ENCODE results near the gene EPHA3. TPM values are rescaled to one million over a fixed set of nuclear protein-coding genes. Genes with fewer than 3 reads are reported as not detected.

EPHA3 gene
- total RNA-seq, 2 donors from 2014 or later = 3.5 to 10.2 TPM

GRCh38 chr3:89312141-89312540 is 204.7 kb downstream of the EPHA3 start:
- Histone ChIP-seq H3K4me3 (no peak overlapping the region), H3K27me3 (replicated peaks; ENCODE audit: insufficient read depth) (no peaks in the 10 kb centered on the region), H3K27ac (no peak overlapping the region), H3K4me1 (ENCODE audit: control insufficient read depth in 1 of 2, low read depth in 2 of 2) (peaks cover 0 to 3% of the 10 kb centered on the region in 2 donors), H3K9me3 (no peaks in the 10 kb centered on the region), H3K36me3 (no peaks in the 10 kb centered on the region)
- DNase-seq (ENCODE audit: low spot score) = no peak
- no peak for ATAC-seq (ENCODE audit: insufficient number of reproducible peaks, low FRiP score, low read depth)
- no peak for TF ChIP-seq CTCF (IDR thresholded peaks at IDR 0.05)

DNA sequence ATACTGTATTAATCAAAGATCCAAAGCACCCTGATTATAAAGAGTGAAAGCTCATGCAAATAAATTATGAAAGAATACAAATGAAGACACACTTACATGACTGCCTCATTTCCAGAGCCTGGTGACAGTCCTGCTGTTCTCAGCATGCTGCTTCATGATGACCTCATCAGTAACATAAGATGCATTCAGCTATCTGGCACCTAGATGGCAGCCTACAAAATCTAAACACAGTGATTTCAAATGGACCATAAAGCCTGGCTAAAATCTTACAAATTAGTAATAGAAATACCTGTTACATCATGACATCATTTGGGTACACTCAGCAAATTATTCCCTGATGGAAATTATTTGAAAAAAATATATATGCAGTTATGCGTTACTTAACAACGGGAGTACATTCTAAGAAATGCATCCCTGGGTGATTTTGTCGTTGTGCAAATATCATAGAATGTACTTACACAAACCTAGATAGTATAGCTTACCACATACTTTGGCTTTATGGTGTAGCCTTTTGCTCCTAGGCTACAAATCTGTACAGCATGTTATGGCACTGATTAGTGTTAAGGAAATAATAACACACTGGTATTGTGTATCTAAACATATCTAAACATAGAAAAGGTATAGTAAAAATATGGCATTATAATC is 207.2 kb downstream of the EPHA3 start:
- no peak for ATAC-seq (ENCODE audit: insufficient number of reproducible peaks, low FRiP score, low read depth)
- Histone ChIP-seq H3K4me3 (no peak overlapping the region), H3K4me1 (ENCODE audit: control insufficient read depth in 1 of 2, low read depth in 2 of 2) (peaks cover 0 to 3% of the 10 kb centered on the region in 2 donors), H3K27me3 (replicated peaks; ENCODE audit: insufficient read depth) (no peaks in the 10 kb centered on the region), H3K27ac (no peak overlapping the region), H3K9me3 (no peaks in the 10 kb centered on the region), H3K36me3 (no peaks in the 10 kb centered on the region)
- no peak for DNase-seq (ENCODE audit: low spot score)
- TF ChIP-seq CTCF (IDR thresholded peaks at IDR 0.05) = no peak

DNA sequence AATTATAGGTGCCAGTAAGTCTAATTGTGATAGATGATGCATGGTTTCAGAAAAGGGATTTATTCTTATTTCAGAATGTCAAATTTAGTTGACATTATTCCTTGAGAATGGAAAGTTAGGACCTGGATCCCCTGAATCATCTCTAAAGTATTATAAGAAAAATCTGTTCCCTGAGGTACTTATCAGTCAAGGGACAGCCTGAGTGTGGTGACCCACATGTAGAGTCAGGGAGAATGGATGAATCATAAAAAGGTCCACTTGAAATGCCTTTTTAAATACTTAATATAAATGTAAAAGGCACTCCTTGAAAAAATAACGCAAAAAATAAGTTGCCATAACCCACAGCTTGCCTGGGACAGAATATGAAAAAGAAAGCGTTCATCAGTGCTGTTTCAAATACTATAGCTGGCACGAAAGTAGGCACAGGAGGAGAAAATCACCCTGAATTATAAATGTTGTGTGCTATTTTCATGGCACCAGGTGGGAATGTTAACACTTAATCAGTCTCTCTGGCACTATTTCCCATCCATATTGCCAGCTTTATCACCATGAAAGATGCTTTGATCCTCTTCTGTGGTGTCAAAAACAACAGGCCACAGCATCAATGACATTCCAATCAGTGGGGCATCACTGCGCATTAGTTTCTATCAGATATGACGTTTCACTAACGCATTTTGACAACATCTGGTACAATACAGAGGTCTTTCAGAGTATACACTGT is 208.5 kb downstream of the EPHA3 start:
- DNase-seq (ENCODE audit: low spot score) (no peak), ATAC-seq (ENCODE audit: insufficient number of reproducible peaks, low FRiP score, low read depth) (no peak)
- Histone ChIP-seq H3K4me3 (no peak overlapping the region), H3K27me3 (replicated peaks; ENCODE audit: insufficient read depth) (no peaks in the 10 kb centered on the region), H3K36me3 (no peaks in the 10 kb centered on the region), H3K9me3 (no peaks in the 10 kb centered on the region), H3K4me1 (ENCODE audit: control insufficient read depth in 1 of 2, low read depth in 2 of 2) (peaks cover 0 to 3% of the 10 kb centered on the region in 2 donors), H3K27ac (no peak overlapping the region)
- no peak for TF ChIP-seq CTCF (IDR thresholded peaks at IDR 0.05)

DNA sequence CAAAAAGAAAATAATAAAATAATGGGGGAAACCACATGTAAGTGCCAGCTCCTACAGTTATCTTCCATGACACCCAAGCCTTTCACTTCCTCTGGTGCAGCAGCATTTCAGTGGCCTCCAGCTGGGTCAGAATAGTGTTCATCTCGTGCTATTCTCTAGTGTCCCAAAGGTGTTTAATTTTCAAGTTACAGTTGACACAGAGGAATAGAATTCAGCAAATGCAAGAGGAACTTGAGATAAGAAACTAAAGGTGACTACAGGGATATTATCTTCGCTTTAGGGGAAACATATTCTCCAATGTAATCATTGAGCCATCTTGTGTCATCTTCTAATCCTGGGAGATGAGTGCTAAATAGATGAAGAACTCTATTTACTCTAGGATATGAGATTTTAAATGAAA is 212.8 kb downstream of the EPHA3 start:
- no peaks in the 10 kb centered on the region for H3K27me3 ChIP-seq (replicated peaks; ENCODE audit: insufficient read depth)
- H3K9me3 ChIP-seq = no peaks in the 10 kb centered on the region
- DNase-seq (ENCODE audit: low spot score) (no peak), ATAC-seq (ENCODE audit: insufficient number of reproducible peaks, low FRiP score, low read depth) (no peak)
- no peak overlapping the region for H3K27ac ChIP-seq
- no peaks in the 10 kb centered on the region for H3K36me3 ChIP-seq
- no peak overlapping the region for H3K4me3 ChIP-seq
- no peaks in the 10 kb centered on the region for H3K4me1 ChIP-seq (ENCODE audit: control insufficient read depth in 1 of 2, low read depth in 2 of 2)
- no peak for TF ChIP-seq CTCF (IDR thresholded peaks at IDR 0.05)

GRCh38 chr3:89326997-89327396 is 219.6 kb downstream of the EPHA3 start:
- no peak for ATAC-seq (ENCODE audit: insufficient number of reproducible peaks, low FRiP score, low read depth)
- H3K4me1 ChIP-seq (ENCODE audit: control insufficient read depth in 1 of 2, low read depth in 2 of 2) = no peaks in the 10 kb centered on the region
- H3K36me3 ChIP-seq = no peaks in the 10 kb centered on the region
- no peaks in the 10 kb centered on the region for H3K9me3 ChIP-seq
- no peaks in the 10 kb centered on the region for H3K27me3 ChIP-seq (replicated peaks; ENCODE audit: insufficient read depth)
- H3K27ac ChIP-seq = no peak overlapping the region
- DNase-seq (ENCODE audit: low spot score) = no peak
- TF ChIP-seq CTCF (IDR thresholded peaks at IDR 0.05) = no peak
- H3K4me3 ChIP-seq = no peak overlapping the region

Measured in thoracic aorta (tissue), 2 donors.